Activated effector memory CD4-positive, alpha-beta T cell treated with Interleukin-2 at 50 U/mL for 16 hours (primary cell): ENCODE data around the gene MSANTD2.
"Not testable (repeated sequence)": the region's sequence is repeated elsewhere in the genome, so short reads cannot be mapped to it uniquely, and the experiment has no call there.

Source experiments
- DNase-seq: peaks from one replicate; pipeline ENCODE4 v3.0.0-alpha.2; 2020

The MSANTD2 gene

GRCh38 chr11:124817036-124817435 lies 16.8 kb upstream of the MSANTD2 start:
- DNase-seq: no peak

DNA sequence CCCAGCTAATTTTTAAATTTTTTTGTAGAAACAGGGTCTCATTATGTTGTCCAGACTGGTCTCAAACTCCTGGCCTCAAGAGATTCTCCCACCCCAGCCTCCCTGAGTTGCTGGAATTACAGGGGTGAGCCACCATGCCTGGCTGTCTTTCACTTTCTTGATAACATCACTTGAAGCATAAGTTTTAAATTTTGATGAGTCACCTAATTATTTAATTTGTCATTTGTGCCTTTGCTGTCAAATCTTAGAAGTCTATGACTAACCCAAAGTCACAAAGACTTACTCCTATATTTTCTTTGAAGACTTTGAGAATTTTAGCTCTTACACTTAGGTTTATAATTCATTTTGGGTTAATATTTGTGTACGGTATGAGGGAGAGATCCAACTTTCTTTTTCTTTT lies 14.5 kb upstream of the MSANTD2 start:
- no peak for DNase-seq

GRCh38 chr11:124812876-124813275 lies 12.7 kb upstream of the MSANTD2 start:
- DNase-seq: no peak

- DNase-seq: no peak
Measured at GRCh38 chr11:124811399-124812125, 11.4 kb upstream of the MSANTD2 start.

DNA sequence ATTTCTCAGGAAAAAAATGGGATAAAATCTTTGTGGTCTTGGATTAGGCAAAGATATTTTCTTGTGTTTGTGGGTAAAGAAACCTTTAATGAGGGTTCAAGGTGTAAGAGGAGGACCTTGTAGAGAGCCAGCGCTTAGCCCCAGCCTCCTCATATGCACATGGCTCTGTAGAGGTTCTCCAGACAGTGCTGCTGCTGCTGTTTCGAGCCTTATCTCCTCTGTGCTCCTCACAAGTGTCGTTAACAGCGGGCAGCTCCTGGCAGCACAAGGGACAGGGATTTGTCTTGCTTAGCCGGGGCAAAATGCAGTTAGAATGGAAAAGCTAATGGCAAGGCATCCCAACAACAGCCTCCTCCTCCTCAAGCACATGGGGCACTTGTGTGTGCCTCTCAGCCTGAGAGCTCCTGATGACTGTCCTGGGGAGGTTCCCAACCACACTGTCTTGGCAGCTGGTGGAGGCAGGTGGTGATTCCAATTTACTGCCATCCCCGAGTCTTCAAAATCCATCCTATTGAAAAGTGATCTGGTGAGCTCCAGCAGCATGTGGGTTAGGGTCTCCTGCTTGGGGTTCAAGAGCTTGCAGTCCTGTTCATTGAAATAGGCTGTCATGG lies 7.6 kb upstream of the MSANTD2 start:
- no peak for DNase-seq

- DNase-seq: no peak
Measured at GRCh38 chr11:124807201-124807600, 7.0 kb upstream of the MSANTD2 start.

- no peak for DNase-seq
Measured at GRCh38 chr11:124804884-124805283, 4.7 kb upstream of the MSANTD2 start.

GRCh38 chr11:124801636-124802312 lies 1.6 kb upstream of the MSANTD2 start:
- DNase-seq: no peak

- DNase-seq: no peak
Measured at GRCh38 chr11:124801014-124801413, 808 bp upstream of the MSANTD2 start.

DNA sequence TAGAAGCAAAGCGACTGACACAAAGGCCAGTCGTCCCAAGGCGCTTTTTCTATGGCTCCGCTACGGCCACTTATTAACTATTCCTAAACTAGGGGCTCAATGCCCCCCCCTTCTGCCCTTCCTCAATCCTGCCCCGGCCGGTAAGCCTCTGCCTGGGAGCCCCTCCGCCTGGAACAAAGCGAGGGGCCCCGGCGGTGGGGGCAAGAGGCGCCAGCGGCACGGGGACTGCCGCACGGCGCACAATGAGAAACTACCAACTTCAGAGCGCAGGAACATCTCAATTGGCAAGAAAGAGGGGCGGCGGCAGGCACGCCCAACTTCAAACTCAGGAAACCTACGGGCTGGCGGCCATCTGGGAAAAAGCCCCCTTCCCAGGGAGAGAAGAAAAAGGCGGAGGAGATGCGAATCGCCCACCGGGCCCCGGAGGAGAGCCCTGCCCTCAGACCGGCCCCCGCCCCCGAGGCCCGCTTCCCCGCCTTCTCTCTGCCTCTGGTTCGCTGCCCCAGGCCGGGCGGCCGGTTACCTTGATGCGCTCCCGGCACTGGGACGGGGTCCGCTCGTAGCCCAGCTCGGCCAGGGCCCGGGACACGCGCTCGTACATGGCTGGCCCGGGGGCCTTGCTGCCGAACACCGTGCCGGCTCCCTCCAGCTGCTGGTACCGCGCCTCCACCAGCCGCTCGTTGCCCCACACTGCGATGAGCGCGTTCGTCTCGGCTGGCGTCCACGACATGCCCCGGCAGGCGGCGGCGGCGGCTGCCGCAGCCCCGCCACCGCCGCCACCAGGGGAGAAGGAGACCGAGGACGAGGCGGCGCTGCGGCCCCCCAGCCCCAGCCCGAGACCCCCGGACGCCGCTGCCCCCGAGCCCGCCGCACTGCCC lies 619 bp downstream of the MSANTD2 start:
- peak; percentile 21 for DNase-seq

- no peak for DNase-seq
Measured at GRCh38 chr11:124798991-124799347, 1.2 kb downstream of the MSANTD2 start.

DNA sequence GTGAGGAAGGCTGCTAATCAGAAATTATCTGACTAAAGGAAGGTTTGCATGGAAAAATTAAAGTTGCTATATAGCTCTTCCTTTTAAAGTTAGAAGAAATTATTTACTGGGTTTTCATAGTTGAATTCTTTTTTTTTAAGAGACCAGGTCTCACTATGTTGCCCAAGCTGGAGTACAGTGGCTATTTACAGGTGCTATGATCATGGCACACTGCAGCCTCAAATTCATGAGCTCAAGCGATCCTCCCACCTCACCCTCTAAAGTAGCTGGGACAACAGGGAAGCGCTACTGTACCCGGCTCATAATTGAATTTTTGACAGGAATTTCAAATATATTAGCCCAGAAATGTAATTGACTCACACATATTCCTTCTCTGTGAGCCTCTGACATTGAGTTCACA lies 3.9 kb downstream of the MSANTD2 start:
- no peak for DNase-seq

DNA sequence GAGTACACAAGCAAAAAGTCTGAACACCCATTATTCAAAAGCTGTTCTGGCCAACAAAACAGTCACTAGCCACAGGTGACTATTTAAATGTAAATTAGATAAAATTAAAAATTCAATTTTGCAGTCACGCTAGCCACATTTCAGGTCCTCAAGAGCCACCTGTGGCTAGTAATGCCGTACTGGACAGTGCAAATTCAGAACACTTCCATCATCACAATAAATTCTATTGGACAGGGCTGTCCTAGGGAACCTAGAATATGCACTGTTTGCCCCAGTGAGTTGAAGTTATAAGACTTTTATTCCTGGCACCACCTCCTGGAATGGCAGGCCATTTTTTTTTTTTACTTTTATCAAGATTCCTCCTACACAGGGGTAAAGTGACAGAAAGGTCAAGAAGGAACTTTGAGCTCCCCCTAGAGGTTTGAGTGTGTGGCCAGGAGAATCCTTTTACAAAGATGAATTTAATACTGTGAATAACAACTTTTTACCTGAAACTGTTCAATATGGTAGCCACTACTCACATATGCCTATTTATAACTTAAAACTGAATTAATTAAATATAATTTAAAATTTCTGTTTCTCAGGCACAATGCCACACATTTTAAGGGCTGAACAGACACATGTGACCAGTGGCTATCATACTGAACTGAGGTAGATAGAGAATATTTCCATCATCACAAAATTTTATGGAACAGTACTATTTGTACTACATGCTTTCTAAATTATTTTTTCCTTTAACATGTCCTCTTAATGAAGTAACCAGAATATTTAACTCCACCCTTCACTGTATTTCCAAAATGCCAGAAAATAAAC lies 6.5 kb downstream of the MSANTD2 start:
- no peak for DNase-seq

DNA sequence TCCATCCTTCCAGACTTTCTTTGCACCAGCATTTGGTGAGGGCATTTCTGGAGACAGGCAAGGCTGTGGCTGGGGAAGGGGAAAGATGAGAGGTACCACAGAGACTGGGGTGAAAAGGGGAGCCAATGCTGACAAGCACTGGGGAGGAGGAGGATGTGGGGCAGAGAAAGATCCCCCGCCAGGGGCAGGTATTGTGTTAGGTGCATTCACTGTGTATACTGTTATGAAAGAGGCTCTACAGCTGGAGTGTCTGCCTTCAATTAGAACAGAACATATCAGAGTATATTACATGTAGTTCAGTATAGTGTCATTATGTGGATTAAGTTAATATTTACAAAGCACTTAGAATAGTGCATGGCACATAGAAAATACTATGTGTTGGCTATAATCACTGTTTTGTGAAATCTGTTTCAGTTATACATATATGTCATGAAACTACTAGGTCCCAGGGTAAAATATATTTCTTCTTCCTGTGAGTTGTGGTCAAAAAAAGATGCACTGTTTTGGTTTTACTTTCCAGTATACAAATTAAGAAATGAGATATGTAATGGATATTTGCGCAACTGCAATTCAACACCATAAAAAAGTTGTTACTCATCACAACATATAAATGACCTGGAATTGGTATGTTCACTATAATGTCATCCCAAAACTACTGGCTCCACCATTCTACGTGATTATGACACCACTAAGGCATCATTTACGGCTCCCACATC lies 8.4 kb downstream of the MSANTD2 start:
- no peak for DNase-seq

GRCh38 chr11:124788521-124788920 lies 11.7 kb downstream of the MSANTD2 start:
- DNase-seq: no peak

DNA sequence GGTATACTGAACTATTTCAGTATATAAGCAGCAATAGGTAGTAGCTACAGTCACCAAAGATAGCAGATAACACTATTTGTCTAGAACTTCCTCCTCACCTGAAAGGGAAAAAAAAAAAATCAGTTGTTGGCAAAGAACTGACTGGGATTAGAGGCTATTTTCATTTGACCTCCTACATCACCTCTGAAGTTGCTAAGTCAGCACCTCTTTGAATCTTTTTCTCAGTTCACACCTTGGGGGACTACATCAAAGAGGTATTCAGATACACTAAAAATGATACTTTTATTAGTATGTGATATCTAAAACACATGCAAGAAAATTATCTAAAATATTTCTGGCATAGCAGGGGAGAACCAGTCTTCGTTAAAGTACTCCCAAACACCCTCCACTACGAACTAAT lies 16.2 kb downstream of the MSANTD2 start:
- no peak for DNase-seq

GRCh38 chr11:124783002-124783401 lies 17.2 kb downstream of the MSANTD2 start:
- no peak for DNase-seq

DNA sequence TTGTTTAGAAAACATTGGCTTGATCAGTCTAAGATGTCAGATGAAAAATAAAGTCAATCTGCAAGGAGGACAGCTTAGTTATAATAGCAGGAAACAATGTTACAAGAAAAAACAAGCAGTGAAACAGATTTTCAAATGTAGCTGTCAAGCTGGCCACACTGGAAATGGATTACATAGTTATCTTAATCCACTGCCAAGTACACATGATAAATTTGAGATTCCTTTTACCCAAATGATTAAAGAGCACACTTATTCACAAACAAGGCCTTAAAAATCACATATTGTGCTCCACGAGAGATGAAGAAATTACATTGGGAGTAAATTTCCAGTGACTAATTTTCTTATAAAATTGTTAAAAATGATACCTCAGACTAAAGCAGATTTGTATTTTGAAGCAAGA lies 20.6 kb downstream of the MSANTD2 start:
- DNase-seq: no peak

DNA sequence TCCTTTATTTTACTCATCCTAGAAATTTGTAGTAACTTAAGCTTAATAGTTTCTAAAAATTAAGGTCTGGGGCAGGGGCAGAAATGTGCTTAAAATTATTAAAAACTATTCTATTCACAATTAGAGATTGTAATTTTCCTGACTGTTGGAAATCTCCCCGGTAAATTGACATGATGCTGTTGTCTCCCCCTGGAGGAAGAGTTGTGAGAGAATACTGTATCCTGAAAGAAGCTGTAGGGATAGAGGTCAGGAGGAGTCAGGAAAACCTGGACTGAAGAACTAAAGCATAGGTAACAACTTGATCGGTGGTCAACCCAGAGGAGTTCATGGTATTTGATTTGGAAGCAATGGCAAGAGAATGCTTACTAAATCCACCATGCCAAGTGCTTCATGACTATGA lies 21.9 kb downstream of the MSANTD2 start:
- no peak for DNase-seq

- no peak for DNase-seq
Measured at GRCh38 chr11:124776865-124777645, 23.2 kb downstream of the MSANTD2 start.

DNA sequence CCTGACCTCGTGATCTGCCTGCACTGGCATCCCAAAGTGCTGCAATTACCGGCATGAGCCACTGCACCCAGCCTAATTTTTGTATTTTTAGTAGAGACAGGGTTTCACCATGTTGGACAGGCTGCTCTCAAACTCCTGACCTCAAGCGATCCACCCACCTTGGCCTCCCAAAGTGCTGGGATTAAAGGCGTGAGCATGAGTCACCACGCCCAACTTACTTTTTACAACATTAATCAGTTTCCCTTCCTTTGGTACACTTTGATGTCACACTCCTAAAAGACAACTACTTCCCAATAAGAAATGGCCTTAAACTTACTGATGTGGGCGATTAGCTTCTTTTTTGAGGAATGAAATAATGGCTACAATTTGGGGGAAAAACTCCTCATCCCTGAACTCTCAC lies 29.2 kb downstream of the MSANTD2 start:
- not testable (repeated sequence) for DNase-seq
